ENCODE data around the gene CPA2. TPM values are rescaled to one million over a fixed set of nuclear protein-coding genes. Genes with fewer than 3 reads are reported as not detected.
A peak's percentile ranks its signal among the peaks of the same experiment; 100 is the strongest.
"Not testable (repeated sequence)": the region's sequence is repeated elsewhere in the genome, so short reads cannot be mapped to it uniquely, and the experiment has no call there.

CPA2 gene
- total RNA-seq, result 1.2 TPM

- ATAC-seq, result no peak
Observed at GRCh38 chr7:130266258-130266960, at the start of gene CPA2. TSS of gene CPA2 (plus strand) at chr7:130266863. CDS start at chr7:130266882, 19 bp downstream.

DNA sequence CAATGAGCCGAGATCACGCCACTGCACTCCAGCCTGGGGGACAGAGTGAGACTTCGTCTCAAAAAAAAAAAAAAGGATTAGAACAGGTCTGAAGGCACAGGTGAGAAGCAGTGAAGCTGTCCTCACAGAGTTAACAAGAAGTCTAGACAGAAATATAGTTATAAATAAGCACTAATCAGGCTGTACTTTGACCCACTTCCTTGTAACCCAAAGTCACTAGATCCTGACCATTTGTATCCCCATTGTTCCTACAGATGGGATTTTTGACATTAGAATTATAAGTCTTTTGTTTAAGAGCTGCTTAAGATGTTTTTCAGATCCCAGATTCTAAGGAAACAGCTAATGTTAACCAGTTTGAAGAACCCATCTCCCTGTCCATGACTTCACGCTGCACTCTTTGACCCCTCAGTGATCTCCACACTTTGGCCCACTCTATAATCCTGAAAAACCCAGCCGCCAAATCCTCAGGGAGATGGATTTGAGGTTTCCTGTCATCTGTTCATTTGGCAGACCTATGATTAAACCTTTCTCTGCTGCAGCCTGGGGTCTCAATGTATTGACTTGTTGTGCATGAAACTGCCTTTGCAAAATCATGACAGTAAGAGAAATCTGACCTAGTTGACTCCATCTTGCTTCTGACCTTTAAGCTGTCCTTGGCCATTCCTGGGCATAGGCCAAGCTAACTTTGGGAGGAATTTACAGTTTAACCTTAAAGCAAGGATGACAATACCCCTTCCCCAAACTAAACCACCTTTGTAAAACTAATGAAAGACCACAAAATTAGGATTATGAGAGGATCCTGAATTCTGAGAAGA is 47.6 kb upstream of the CPA2 start:
- no peak for ATAC-seq
- intact Hi-C loops (cut with DNase I), result no loop called here
- no peak for DNase-seq (ENCODE audit: low spot score)

More at GRCh38 chr7:130266258-130266960, at the start of gene CPA2:
- DNase-seq (ENCODE audit: low spot score), result no peak
- intact Hi-C loops (cut with DNase I), result no loop called here

DNA sequence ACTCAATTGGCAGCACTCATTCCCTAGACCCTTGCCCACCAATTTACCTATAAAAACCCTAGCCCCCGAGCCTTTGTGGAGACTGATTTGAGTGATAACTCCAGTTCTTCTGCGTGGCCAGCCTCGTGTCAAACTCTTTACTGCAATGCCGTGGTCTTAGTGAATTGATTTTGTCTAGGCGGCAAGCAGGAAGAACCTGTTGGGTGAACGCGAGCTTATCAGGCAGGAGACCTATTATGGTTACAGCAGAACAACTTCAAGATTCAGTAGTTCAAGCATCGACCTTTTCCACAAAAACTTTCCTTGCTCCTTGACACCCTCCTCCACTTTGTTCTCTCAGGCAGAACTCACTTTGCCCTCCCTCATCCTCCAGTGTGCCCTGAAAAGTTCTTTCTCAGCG is 46.8 kb upstream of the CPA2 start:
- DNase-seq (ENCODE audit: low spot score) (no peak), ATAC-seq (no peak)
- intact Hi-C loops (cut with DNase I), result no loop called here

- intact Hi-C loops (cut with DNase I), result no loop called here
- ATAC-seq (no peak), DNase-seq (ENCODE audit: low spot score) (no peak)
Observed at GRCh38 chr7:130221746-130222145, 44.9 kb upstream of the CPA2 start.

- DNase-seq (ENCODE audit: low spot score), result no peak
- no peak for ATAC-seq
- intact Hi-C loops (cut with DNase I), result no loop called here
Observed at GRCh38 chr7:130223646-130224045, 43.0 kb upstream of the CPA2 start.

- DNase-seq (ENCODE audit: low spot score) (no peak), ATAC-seq (no peak)
- intact Hi-C loops (cut with DNase I), result no loop called here
Observed at GRCh38 chr7:130224210-130224609, 42.5 kb upstream of the CPA2 start.

DNA sequence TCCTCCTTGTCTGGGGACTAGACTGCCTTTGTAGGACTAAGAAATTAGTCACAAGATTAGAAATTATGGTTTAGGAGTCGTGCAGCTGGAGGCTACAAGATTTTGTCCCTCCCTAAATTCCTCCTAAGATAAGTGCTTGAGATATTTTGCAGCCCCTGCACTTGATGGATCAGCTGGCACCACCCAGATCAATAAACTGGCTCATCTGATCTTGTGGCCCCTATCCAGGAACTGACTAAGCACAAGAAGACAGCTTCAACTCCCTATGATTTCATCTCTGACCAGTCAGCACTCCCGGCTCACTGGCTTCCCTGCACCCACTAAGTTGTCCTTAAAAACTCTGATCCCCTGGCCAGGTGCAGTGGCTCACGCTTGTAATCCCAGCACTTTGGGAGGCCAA is 41.7 kb upstream of the CPA2 start:
- DNase-seq (ENCODE audit: low spot score); intact Hi-C loops (cut with DNase I); ATAC-seq: not testable (repeated sequence)

DNA sequence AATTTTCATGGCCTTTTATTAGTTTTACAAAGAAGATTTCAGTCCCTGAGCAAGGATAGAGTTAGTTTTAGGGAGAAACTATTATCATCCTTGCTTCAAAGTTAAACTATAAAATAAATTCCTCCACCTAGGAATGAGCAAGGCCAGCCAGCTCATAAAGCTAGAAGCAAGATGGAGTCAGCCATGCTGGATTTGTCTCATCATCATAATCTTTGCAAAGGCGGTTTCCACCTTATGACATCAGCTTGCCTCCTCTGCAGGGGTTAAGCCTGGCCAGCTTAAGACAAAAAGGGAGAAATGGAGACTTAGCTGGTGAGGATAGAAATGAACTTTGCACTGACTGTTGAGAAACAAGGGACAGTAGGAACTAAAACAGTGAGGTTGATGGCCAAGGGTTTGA is 40.3 kb upstream of the CPA2 start:
- no peak for DNase-seq (ENCODE audit: low spot score)
- ATAC-seq, result no peak
- intact Hi-C loops (cut with DNase I), result no loop called here

DNA sequence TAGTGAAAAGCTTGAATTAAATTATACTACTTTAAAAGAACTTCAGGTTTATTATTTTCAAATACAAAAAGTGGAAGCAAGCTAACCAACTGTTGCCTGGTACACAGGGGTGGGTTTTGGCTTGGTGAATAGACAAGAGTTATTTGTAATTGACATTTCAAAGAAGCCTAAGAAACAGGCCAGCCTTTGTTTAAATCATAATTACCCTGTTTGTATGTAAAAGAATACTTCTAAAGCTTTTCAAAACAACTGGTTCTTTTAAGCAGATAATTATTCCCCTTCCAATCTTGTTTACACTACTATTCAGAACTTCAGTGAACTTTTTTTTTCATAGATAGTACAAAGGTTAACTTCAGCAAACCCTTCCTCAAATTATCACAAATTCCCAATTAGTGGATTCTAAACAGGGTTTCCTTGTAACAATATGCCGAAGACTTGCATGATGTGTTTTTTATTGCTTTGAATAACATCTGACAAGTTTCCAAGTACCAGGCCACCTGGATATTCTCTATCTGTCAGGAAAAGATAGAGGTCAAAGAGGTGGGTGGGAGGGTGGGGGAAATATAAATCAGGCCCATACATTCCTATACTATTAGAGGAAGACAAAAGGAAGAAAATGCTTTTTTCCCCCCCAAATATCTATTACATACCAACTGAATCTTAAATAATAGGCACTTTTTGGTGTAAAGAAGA is 38.6 kb upstream of the CPA2 start:
- DNase-seq (ENCODE audit: low spot score) (no peak), ATAC-seq (no peak)
- intact Hi-C loops (cut with DNase I), result no loop called here

DNA sequence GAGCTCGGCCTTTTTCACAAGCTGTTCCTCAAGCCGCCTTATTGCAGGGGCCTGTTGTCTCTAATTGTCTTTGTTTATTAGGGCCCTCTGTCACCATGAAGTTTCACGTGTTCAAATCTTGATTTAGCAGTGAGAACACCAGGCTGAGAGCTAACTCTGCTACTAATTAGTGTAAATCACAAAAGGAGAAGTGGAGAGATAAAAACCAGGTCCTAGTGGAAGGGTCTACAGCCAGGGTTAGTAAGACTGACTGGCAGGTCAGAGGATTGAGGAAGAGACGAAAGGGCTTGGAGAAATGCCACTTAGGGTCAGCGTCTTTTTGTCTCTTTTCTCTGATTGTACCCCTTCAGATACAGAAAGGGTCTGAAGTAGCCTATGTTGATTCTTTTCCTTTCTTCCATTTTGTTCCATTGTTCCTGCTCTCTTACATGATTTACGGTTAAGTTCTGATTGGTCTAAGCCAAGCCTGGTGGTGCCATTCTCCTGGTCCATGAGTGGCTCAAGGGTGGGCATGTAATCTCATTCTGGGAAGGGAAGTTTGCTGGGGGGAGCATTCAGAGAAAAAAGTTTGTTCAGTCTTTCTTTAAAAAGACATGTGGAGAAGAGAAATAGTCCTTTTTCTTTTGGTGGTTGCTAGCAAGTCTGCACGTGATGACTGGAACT is 37.7 kb upstream of the CPA2 start:
- intact Hi-C loops (cut with DNase I), result no loop called here
- DNase-seq (ENCODE audit: low spot score) (no peak), ATAC-seq (no peak)

DNA sequence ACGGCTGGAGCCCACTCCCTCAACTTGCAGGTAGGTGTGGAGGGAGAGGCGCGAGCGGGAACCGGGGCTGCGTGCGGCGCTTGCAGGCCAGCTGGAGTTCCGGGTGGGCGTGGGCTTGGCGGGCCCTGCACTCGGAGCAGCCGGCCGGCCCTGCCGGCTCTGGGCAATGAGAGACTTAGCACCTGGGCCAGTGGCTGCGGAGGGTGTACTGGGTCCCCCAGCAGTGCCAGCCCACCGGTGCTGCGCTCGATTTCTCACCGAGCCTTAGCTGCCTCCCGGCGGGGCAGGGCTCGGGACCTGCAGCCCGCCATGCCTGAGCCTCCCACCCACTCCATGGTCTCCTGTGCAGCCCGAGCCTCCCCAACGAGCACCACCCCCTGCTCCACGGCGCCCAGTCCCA is 36.7 kb upstream of the CPA2 start:
- intact Hi-C loops (cut with DNase I); ATAC-seq; DNase-seq (ENCODE audit: low spot score): not testable (repeated sequence)

DNA sequence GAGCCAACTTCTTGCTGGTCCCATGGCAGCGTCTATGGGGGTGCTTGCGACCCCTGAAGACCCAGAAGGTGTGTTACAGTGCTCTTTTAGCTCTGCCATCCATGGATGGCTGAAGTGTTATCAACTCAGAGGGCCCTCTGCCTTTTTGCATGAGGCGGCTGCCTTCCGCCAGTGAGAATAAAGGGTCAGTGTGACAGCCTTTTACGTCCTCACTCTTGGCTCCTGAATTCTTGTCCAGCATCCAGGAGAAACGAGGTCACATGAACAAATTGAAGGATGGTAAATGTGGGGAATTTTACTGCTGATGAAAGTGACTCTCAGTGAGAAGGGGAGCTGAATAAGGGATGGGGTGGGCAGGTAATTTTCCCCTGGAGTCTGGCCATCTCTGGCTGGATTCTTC is 34.9 kb upstream of the CPA2 start:
- intact Hi-C loops (cut with DNase I), result no loop called here
- ATAC-seq (peak; percentile 48), DNase-seq (ENCODE audit: low spot score) (no peak)

GRCh38 chr7:130232209-130232608 is 34.5 kb upstream of the CPA2 start:
- intact Hi-C loops (cut with DNase I), result no loop called here
- DNase-seq (ENCODE audit: low spot score) (no peak), ATAC-seq (no peak)

GRCh38 chr7:130234078-130234477 is 32.6 kb upstream of the CPA2 start:
- ATAC-seq, result no peak
- no peak for DNase-seq (ENCODE audit: low spot score)
- intact Hi-C loops (cut with DNase I), result no loop called here

DNA sequence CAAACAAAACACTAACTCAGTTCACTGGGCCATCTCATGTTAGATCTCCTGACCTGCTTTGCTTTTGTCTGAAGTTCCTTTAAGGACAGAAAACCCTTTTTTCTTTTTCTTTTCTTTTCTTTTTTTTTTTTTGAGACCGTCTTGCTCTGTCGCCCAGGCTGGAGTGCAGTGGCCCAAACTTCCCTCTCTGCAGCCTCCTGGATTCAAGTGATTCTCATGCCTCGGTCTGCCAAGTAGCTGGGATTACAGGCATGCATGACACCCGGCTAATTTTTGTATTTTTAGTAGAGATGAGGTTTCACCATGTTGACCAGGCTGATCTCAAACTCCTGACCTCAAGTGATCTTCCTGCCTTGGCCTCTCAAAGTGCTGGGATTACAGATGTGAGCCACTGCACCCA is 30.3 kb upstream of the CPA2 start:
- DNase-seq (ENCODE audit: low spot score); ATAC-seq; intact Hi-C loops (cut with DNase I): not testable (repeated sequence)

DNA sequence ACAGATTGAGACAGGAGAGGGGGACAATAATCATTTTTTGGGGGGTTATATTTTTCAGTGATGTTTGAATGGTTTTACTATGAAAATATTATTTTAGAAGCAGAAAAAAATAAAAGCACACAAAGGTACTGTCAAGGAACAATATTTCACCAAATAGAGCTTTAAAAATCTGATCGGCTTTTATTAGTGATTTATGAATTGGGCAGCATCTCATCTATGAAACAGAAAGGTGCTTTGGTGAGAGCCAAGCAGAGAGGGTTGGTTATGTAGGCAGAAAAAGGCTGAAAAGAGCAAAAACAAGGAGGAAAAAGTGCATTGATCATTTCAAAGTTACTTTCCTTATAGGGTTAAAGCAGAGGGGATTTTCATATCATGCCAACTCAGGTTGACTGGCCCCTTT is 26.4 kb upstream of the CPA2 start:
- DNase-seq (ENCODE audit: low spot score) (no peak), ATAC-seq (no peak)
- intact Hi-C loops (cut with DNase I), result no loop called here

- peak; percentile 75 for DNase-seq (ENCODE audit: low spot score)
- peak; percentile 87 for ATAC-seq
- intact Hi-C loops (cut with DNase I), result no loop called here
Observed at GRCh38 chr7:130242198-130243014, 24.3 kb upstream of the CPA2 start.

DNA sequence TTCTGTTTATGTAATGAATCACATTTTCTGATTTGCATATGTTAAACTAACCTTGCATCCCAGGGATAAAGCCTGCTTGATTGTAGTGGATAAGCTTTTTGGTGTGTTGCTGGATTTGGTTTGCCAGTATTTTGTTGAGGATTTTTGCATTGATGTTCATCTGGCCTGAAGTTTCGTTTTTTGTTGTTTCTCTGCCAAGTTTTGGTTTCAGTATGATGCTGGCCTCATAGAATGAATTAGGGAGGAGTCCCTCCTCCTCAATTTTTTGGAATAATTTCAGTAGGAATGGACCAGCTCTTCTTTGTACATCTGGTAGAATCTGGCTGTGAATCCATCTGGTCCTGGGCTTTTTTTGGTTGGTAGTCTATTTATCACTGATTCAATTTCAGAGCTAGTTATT is 23.2 kb upstream of the CPA2 start:
- ATAC-seq; intact Hi-C loops (cut with DNase I); DNase-seq (ENCODE audit: low spot score): not testable (repeated sequence)
